DMS79 treated with DMSO at 0.1 percent for 48 hours (cell line): ENCODE data around the gene LONP2.
"Not testable (repeated sequence)": the region's sequence is repeated elsewhere in the genome, so short reads cannot be mapped to it uniquely, and the experiment has no call there.

Experiments used
- DNase-seq: peaks from one replicate; lab custom pipeline; 2025; lab: John Stamatoyannopoulos, UW

The LONP2 gene

DNA sequence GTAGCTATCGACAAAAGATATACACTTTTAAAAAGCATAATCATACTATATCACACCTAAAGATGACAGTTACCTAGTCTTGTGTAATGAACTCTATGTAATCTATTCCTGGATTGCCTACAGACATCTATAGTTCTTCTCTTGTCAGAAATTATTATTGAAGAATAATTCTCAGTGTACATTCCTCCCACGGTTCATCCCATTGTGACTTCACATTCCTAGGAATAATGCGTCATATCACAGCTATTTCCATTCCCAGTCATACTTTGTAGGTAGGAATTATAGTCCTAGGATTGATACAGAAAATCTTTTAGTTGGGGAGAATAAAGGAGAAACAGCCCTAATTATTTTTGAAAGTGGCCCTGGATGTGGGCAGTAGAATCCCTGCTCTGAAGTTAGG lies 47.2 kb downstream of the LONP2 start:
- DNase-seq, result no peak

DNA sequence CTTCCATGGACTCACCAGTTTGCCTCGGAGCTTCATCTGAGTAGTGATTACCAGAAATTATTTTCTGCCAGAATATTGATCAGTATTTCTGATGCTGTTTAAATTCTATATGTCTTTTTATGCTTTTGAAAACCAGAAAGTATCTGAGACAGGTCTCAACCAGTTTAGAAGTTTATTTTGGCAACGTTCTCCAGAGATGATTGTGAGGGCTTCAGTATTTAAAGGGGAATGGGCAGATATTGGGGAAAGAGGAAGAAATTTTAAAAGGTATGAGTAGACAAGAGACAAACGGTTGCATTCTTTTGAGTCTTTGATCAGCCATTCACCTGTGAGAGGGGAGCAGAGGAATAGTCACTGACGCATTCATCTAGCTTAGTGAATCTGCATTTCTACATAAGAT lies 47.7 kb downstream of the LONP2 start:
- DNase-seq, result no peak

DNA sequence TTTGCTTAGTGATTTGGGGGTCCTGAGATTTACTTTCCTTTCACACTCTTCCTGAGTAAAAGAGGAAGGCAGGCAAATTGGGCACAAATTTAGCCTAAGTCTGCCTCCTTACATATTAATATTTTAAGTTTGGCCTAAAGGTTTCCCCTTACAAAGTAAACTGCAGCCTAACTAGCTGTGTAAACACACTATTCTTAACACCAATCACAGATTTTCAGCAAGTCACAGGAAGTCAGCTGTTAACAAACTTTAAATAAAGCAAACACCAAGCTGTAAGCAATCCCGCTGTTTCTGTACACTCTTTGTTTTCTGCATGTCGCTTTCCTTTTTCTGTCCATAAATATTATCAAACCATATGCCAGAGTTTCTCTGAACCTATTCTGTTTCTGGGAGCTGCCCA lies 48.4 kb downstream of the LONP2 start:
- DNase-seq, result no peak

DNA sequence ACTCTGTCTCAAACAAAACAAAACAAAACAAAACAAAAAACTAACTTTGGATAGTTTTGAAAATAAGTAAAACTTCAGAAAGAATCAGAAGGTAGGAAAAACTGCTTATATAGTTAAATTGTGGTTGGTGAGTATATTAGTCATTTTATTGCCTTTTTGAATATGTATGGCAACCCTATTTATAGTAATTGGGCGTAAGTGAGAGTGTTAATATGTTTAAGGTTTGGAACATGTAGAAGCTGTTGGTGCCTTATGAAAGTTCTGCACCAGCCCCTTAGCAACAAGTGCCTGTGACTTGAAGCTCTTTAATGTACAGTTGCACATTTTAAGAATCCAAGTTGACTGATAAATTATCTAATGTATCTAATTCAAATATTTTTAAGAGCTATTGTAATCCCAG lies 50.6 kb downstream of the LONP2 start:
- DNase-seq, result no peak

DNA sequence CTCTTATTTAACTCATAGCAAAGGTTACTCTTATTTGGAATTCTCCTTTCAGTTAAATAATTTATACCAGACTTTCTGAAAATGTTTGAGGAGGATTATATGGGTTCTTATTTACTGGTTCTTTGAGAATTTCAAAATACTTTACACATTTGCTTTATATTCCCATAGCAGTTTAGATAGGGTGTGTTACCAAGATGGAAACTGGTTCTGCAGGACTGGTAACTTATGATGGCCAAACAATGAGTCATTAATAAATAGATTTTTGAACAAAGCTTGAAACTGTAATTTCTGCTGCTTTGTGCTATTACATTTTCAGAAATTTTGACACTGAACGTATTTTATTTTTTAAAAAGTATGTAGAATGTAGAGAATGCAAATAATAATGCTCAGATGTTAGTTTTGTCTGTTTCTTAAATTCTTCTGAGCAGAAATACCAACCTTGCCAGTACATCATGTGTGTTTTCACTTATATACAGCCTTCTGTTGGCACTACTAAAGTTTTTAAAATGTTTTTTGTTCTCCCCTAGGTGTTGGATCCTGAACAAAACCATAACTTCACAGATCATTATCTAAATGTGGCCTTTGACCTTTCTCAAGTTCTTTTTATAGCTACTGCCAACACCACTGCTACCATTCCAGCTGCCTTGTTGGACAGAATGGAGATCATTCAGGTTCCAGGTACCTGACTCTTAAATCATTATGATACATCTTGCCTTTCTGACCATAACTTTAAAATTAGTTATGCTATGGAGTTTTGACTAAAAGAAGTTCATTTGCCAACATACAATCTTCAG lies 51.6 kb downstream of the LONP2 start:
- no peak for DNase-seq

DNA sequence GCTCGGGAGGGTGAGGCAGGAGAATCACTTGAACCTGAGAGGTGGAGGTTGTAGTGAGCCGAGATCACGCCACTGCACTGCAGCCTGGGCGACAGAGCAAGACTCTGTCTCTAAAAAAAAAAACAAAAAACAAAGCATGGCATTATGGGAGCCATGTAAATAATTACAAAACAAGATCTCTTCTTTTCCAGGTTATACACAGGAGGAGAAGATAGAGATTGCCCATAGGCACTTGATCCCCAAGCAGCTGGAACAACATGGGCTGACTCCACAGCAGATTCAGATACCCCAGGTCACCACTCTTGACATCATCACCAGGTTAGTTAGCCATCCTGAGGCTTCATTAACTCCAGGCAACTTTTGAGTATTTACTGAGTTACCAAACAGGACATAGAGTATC lies 55.4 kb downstream of the LONP2 start:
- DNase-seq, result no peak

DNA sequence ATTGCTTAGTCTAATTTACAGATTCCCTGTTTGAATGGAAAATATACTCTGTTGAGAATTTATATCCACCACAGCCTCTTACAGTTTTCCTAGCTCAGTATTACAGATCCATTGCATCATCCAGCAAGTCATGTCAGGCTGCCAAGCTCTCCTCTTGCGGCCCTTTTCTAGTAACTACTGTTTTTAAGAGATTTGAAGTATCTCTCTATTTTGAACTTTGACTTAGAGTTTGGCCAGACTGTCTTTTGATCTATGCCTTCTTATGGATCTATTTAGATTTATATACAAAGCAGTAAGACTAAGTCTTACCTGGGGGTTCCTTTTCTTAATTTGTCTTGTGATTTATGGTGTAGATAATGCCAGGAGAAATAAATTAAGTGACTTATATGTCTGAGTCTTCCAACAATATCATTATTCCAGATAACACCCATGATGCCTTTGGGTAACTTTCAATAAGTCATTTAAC lies 56.3 kb downstream of the LONP2 start:
- no peak for DNase-seq

DNA sequence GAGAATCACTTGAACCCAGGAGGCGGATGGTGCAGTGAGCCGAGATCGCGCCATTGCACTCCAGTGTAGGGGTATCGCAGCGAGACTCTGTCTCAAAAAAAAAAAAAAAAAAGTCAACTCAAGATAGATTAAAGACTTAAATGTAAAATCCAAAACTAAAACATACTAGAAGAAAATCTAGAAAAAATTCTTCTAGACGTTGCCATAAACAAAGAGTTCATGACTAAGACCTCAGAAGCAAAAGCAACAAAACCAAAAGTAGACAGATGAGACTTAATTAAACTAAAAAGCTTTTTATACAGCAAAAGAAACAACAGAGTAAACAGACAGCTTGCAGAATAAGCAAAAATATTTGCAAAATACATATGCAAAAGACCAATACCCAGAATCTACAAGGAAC lies 64.4 kb downstream of the LONP2 start:
- no peak for DNase-seq

DNA sequence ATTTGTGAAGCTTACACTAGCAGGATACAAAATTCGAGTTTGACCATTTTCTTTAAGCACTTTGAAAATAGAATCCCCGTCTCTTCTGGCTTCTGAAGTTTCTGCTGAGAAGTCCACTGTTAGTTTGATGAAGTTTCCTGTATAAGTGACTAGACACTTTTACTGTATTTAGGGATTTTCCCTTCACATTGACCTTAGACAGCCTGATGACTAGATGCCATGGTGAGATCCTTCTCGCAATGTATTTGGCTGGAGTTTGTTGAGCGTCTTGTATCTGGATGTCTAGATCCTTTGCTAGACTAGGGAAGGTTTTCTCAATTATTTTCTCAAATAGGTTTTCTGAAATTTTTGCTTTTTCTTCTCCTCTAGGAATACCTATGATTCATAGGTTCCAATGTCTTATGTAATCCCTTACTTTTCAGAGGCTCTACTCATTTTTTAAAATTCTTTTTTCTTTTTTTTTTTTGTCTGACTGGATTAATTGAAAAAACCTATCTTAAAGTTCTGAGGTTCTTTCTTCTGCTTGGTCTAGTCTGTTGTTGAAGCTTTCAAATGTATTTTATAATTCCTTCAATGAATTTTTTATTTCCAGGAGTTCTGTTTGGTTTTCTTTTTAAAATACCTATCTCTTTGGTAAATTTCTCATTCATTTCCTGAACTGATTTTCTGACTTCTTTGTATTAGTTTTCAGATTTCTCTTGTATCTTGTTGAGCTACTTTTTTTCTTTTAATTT lies 67.0 kb downstream of the LONP2 start:
- no peak for DNase-seq

DNA sequence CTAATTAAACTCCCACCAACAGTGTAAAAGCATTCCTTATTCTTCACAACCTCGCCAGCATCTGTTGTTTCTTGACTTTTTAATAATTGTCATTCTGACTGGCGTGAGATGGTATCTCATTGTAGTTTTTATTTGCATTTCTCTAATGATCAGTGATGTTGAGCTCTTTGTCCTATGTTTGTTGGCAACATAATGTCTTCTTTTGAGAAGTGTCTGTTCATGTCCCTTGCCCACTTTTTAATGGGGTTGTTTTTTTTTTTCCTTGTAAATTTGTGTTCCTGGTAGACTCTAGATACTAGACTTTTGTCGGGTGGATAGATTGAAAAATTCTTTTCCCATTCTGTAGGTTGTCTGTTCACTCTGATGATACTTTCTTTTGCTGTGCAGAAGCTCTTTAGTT lies 69.8 kb downstream of the LONP2 start:
- DNase-seq, result not testable (repeated sequence)

DNA sequence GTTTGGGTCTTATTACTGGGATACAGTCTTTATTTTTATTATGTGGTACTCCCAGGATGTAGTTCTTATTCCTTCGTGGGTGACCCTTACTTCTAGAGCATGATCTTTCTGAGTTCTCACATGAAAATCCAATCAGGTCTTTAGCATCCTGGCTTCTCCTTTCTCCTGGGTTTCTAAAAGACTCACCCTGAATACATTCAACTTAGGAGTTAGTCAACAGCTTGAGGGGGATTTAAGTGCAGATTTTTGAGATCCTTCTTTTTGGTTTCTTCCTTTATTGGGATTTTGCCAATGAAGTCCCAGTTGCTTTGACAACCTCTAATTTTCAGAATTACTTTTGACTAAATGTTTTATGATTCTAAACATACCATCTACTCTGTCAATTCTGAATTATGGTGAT lies 72.9 kb downstream of the LONP2 start:
- no peak for DNase-seq

DNA sequence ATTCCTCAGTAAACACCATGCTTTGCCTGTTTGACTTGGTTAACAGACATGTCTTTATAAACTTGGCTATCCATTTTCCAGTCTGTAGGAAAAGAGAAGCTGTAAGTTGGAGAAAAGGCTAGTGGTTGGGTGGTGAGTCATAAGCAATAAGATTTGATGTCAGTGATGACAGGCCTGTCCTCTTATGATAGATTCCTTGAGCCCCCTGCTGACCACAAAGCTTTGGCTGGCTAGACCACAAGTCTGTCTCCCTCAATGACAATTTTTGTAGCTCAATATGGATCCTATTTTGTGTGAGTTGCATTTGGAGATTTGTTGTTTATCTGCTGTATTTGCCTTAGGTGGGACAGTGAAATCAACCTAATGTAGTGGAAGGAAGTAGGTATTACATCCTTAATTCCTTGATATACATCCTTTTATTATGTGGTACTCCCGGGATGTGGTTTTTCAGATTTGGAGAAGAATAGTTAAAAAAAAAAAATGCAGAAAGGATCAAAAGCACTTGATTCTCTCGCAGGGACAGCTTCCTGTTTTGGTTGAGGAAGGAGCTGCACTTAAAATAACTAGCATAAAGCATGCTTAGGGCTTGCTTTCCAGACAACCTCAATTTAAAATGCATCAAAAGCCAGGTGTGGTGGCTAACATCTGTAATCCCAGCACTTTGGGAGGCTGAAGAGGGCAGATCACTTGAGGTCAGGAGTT lies 73.7 kb downstream of the LONP2 start:
- no peak for DNase-seq

DNA sequence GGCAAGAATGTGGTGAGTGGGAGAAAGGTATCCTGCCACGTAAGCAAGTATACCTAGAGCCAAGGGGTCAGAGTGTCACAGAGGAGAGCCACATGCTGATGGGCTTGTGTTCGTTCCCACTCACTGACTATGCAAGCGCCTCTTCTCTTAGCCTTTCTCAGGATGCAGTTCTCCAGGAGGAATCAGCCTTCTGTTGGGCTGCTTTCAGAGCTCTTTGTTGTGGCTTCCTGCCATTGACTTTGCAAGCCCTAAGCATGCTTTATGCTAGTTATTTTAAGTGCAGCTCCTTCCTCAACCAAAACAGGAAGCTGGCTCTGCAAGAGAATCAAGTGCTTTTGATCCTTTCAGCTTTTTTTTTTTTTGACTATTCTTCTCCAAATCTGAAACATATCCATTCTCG lies 74.5 kb downstream of the LONP2 start:
- DNase-seq, result no peak

DNA sequence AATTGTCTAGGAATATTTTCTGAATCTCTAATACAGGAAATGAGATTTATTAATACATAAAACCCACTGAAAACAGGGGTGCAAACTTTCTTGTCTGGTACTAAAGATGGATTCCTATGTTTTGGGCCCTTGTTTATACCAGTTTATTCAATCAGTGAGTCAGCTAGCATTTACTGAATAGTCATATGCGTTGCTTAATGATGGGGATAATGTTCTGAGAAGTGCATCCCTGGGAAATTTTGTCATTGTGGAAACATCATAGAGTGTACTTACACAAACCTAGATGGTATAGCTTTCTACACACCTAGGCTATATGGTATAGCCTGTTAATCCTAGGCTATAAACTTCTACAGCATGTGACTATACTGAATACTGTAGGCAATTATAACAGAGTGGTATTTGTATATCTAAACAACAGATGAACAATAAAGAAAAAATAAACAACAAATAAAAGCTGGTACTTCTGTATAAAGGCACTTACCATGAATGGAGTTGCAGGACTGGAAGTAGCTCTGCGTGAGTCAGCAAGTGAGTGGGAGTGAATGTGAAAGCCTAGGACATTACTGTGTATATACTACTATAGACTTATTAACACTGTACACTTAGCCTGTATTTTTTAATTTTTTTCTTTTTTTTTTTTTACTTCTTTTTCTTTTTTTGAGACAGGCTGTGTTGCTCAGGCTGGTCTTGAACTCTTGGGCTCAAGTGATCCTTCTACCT lies 77.4 kb downstream of the LONP2 start:
- no peak for DNase-seq

DNA sequence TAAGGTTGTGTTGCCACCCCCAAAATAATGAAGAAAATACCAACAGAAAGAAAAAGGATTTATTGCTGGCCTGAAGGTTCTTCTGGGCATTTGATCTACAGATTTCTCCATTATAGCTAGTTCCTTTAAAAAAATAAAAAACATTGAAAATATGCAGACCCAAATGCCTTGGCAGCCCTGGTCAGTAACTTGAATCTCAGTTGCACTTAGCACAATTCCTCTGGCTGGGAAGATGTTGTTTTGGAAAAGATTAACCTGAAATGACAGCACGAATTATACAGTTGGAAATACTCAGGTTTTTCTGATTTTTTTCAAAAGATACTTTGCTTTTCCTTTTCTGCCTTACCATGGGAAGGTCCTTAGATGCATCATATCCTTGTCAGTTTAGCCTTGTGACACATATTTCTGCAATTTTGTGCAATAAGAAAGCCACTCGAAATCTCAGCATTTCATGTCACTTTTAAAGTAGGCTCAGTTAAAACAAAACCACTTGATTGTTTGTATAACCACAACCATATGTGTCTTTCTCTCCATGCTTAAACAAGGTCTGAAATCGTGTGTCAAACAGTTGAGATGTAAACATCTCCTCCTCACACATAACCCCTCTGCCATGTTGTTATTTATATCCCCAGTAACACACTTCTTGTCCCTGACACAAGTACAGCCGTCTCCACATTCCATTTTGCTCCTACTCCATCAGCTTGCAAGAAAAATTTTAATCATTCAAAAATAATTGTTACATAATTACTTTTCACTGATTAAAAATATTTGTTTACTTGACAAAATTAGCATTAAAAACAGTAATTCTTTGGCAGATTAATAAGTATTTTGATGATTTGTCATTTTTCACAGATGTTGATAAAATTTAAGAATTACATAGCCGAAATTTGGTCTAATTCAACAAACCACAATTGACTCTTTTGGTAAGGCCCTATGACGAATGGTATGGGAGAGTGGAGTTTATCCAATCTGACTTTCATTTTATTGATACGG lies 80.0 kb downstream of the LONP2 start:
- DNase-seq, result no peak

DNA sequence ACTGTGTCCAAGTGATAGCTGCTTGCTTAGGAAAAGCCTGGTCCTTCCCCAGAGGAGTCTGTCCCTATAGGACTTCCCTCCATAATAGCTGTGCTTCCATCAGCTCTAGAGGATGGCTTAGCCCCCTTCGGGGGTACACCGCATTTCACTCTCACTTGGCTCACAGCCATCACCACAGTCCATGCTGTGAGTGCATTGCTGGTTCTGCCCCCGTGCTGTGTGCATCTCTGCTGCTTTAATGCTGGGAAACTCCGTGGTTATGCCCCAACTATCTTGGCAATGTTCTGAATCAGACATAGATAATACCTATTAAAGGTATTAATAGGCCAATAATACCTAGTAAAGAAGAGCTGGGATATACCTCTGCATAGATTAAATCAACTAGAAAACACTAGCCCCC lies 82.8 kb downstream of the LONP2 start:
- DNase-seq, result no peak

DNA sequence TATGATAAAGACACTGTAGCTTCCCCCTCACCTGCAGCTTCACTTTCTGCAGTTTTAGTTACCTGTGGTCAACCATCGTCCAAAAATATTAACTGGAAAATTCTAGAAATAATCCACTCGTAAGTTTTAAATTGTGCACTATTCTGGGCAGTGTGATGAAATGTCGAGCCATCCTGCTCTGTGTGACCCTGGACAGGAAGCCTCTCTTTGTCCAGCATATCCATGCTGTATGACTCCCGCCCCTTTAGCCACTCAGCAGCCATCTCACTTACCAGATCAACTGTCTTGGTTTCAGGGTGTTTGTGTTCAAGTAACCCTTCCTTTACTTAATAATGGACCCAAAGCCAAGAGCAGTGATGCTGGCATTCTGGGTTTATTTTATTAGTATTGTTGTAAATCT lies 85.0 kb downstream of the LONP2 start:
- no peak for DNase-seq

DNA sequence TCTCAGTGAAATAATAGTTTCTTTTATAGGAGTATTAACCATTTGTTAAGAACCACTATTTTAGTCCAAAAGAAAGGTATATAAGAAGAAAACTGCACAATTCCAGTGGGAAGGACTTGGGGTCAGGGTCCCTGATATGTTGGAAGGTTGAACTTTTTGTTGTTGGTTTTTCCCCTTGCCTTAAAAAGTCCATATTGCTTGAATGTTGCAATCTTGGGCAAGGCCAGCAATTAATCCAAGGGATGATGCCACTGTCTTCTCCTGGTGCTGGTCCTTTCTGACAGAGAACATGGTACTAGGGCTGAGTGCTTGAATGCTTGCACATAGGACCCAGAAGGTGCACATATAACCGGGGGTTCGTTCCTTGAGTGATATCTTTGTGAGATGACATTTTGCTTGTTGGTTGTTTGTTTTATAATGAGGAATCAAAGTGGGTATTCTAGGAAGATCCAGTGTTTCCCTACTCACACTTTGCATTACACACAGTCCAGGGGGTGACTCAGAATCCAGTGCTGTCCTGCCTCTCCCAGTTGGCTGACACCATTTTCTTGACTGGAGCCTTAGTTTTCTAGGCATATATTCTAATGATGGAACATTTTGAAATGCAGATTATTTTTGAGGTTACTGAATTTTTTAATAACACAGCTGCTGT lies 86.2 kb downstream of the LONP2 start:
- DNase-seq, result no peak

DNA sequence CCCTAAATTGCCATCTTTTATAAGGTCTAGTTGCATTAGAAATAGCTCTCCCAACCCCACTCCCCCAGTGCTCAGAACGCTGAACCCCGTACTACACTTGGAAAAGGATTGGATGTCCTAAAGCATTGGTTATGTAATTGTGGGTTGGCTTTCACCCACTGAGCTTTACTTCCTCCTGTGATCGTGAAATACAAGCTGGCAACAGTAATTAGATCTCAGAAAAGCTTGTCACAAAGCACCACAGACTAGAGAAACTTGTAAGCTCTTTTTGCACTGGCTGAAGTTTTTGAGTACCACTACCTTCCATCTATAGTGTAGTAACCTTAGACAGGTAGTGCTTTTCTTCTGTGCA lies 86.7 kb downstream of the LONP2 start:
- no peak for DNase-seq

DNA sequence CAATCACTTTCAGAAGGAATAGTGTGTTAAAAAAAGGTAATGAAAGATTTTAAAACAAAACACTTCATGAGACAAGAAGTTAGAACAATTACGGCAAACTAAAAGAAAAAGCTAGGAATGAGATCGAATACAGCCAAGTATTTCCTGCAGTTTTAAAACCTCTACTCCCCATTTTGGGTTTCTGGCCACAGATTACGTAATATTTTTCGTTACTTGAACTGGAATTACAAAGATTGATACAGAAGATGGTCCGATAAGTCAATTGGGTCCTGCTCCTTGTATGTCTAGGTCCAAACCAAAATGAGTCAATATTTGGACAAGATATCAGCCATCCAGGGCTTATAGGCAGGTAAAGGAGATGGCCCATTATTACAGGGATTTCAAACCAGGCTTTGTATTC lies 88.9 kb downstream of the LONP2 start:
- no peak for DNase-seq

DNA sequence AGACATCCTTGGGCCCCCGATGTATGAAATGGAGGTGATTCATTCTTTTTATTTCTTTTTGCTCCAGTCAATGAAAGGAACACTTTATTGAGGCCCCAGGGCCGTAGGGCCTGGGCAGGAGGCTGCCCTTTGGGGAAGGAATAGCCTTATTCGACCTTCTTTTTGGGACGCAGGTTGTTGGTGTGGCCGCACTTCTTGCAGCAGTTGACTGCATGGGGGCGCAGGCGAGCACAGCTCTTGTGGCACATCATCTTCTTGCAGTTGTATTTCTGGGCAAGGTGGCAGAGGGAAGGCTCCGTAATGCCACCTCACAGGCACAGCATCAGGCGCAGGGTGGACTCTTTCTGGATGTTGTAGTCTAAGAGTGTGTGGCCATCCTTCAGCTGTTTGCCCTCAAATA lies 90.2 kb downstream of the LONP2 start:
- no peak for DNase-seq
